Germinal center (tissue), 1 donor: ENCODE data around the gene DIP2B.

Experiments
- DNase-seq: peaks from one replicate; pipeline ENCODE4 v3.0.0; 2012; ENCODE audit warnings: mixed read lengths, low spot score

DIP2B gene

GRCh38 chr12:50772877-50773276 lies 268.1 kb downstream of the DIP2B start:
- no peak for DNase-seq

GRCh38 chr12:50775251-50775650 lies 270.5 kb downstream of the DIP2B start:
- no peak for DNase-seq

GRCh38 chr12:50776749-50777728 lies 272.3 kb downstream of the DIP2B start:
- no peak for DNase-seq

GRCh38 chr12:50778663-50779590 lies 274.1 kb downstream of the DIP2B start:
- DNase-seq, result no peak

- no peak for DNase-seq
Observed at GRCh38 chr12:50780013-50780412, 275.2 kb downstream of the DIP2B start.

- DNase-seq, result no peak
Observed at GRCh38 chr12:50784501-50784900, 279.7 kb downstream of the DIP2B start.

GRCh38 chr12:50785406-50786001 lies 280.7 kb downstream of the DIP2B start:
- no peak for DNase-seq

- no peak for DNase-seq
Observed at GRCh38 chr12:50786498-50787231, 281.9 kb downstream of the DIP2B start.

GRCh38 chr12:50787618-50788017 lies 282.8 kb downstream of the DIP2B start:
- no peak for DNase-seq

- no peak for DNase-seq
Observed at GRCh38 chr12:50788561-50788960, 283.8 kb downstream of the DIP2B start.

GRCh38 chr12:50790081-50790480 lies 285.3 kb downstream of the DIP2B start:
- no peak for DNase-seq
